ENCODE measurements around the gene SPAG4.

GRCh38 chr20:35665949-35666288, 50.3 kb downstream of the SPAG4 start:
- TF ChIP-seq ZNF354C (tag by site-specific recombination; IDR thresholded peaks at IDR 0.05; ENCODE audit: borderline replicate concordance, low read depth) (no peak), CTCF (tag by site-specific recombination; IDR thresholded peaks at IDR 0.05) (no peak), REST (tag by site-specific recombination; IDR thresholded peaks at IDR 0.05) (no peak), KLF9 (tag by site-specific recombination; IDR thresholded peaks at IDR 0.05; ENCODE audit: low read depth) (no peak), ZSCAN16 (tag by site-specific recombination; IDR thresholded peaks at IDR 0.05) (no peak), ZNF792 (tag by site-specific recombination; IDR thresholded peaks at IDR 0.05) (no peak), ZNF274 (IDR thresholded peaks at IDR 0.05; ENCODE audit: low read length) (no peak), ZNF274 (tag by site-specific recombination; IDR thresholded peaks at IDR 0.05; ENCODE audit: borderline replicate concordance) (no peak), ZNF777 (tag by site-specific recombination; IDR thresholded peaks at IDR 0.05; ENCODE audit: borderline replicate concordance) (no peak), ZBTB10 (tag by site-specific recombination; IDR thresholded peaks at IDR 0.05) (no peak), MZF1 (tag by site-specific recombination; IDR thresholded peaks at IDR 0.05; ENCODE audit: borderline replicate concordance) (no peak), SP3 (tag by site-specific recombination; IDR thresholded peaks at IDR 0.05) (no peak), ZNF692 (tag by site-specific recombination; IDR thresholded peaks at IDR 0.05) (no peak), KLF16 (tag by site-specific recombination; IDR thresholded peaks at IDR 0.05) (no peak), ZNF423 (tag by site-specific recombination; IDR thresholded peaks at IDR 0.05) (no peak)
